ENCODE data around the gene PRRC2B. TPM values are rescaled to one million over a fixed set of nuclear protein-coding genes. Genes with fewer than 3 reads are reported as not detected.
"Not testable (repeated sequence)": the region's sequence is repeated elsewhere in the genome, so short reads cannot be mapped to it uniquely, and the experiment has no call there.

PRRC2B gene
- polyA plus RNA-seq, 1 donor, result 132 TPM

DNA sequence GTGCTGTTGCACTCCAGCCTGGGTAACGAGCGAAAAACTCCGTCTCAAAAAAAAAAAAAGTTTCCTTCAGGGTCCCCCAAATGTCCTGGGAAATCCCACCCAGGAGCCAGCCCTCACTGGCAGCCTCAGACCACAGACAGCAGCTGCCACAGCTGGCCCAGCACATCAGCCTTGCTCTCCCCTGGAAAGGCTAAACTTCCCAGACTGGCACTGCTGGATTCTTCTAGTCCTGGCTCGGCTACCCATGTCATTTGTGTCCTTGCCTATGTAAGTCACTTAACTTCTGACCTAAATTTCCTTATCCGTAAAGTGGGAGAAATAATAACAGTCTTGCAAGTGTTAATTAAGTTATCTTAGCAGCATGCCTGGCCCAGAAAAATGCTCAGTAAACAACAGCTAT, 8.6 kb upstream of the PRRC2B start:
- no peak overlapping the region for H3K27ac ChIP-seq (ENCODE audit: low read length)
- WGBS (ENCODE audit: insufficient coverage, low lambda C conversion rate), result no CpG with 5 or more reads among the region's 5 CpGs

DNA sequence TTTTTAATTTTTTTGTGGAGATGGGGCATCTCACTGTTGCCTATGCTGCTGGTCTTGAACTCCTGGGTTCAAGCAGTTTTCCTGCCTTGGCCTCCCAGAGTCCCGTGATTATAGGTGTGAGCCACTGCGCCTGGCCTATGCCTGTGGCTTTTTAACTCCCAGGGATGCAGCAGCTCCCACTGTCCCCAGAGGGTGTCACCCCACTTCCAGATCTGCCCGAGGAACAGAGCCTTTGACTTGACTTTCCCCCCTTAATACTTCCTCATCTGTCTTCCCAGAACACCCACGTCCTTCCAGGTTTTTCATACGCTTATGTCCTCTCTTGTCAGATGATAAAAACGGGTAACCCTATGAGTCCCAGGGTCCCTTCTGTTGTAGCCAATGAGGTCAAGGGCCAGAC, 7.6 kb upstream of the PRRC2B start:
- Histone ChIP-seq H3K9me3 (ENCODE audit: control insufficient read depth, low read depth, low read length) (no peaks in the 10 kb centered on the region), H3K36me3 (ENCODE audit: control insufficient read depth, insufficient read depth, low read length) (no peaks in the 10 kb centered on the region), H3K27ac (ENCODE audit: low read length) (no peak overlapping the region), H3K4me3 (ENCODE audit: low read length) (no peak overlapping the region), H3K27me3 (ENCODE audit: control insufficient read depth, insufficient read depth, low read length) (no peaks in the 10 kb centered on the region), H3K4me1 (ENCODE audit: control insufficient read depth, insufficient read depth, low read length) (peaks cover 6% of the 10 kb centered on the region)
- DNase-seq, result no peak
- WGBS (ENCODE audit: insufficient coverage, low lambda C conversion rate), result no CpG with 5 or more reads among the region's 6 CpGs

More for the DNA sequence above, 8.6 kb upstream of the PRRC2B start:
- no peaks in the 10 kb centered on the region for H3K36me3 ChIP-seq (ENCODE audit: control insufficient read depth, insufficient read depth, low read length)
- no peaks in the 10 kb centered on the region for H3K9me3 ChIP-seq (ENCODE audit: control insufficient read depth, low read depth, low read length)
- peaks cover 4% of the 10 kb centered on the region for H3K4me1 ChIP-seq (ENCODE audit: control insufficient read depth, insufficient read depth, low read length)
- no peak for DNase-seq
- H3K4me3 ChIP-seq (ENCODE audit: low read length), result no peak overlapping the region
- no peaks in the 10 kb centered on the region for H3K27me3 ChIP-seq (ENCODE audit: control insufficient read depth, insufficient read depth, low read length)

DNA sequence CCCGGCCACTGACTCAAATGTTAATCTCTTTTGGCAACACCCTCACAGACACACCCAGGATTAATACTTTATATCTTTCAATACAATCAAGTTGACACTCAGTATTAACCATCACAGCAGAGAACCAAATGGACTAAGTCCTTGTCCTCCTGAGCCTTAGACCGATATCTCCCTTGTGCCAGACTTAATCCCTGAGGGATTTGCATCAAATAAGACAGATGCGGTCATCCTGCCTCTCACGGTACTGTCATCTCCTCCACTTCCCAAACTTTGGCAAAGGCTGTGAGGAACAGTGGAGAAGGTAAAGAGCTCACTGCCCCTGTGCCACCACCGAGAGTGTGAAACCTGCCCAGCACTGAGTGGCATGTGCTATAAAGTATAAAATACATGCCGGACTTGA, 6.5 kb upstream of the PRRC2B start:
- no peaks in the 10 kb centered on the region for H3K27me3 ChIP-seq (ENCODE audit: control insufficient read depth, insufficient read depth, low read length)
- WGBS (ENCODE audit: insufficient coverage, low lambda C conversion rate), result 44% methylated on average over 2 of the region's 6 CpGs

DNA sequence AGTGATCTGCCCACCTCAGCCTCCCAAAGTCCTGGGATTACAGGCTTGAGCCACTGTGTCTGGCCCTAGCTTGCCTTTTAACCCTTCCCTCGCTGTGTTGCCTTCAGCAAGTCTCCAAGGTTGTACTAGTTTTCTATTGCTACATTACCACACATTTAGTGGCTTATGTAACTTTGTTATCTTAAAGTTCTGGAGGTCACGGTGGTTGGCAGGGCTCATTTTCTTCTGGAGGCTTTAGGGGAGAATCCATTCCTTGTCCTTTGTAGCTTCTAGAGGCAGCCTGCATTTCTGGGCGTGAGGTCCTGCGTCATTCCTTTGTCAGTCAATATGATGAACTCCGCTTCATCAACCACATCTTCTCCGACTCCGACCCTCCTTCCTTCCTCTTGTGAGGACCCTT, 2.9 kb upstream of the PRRC2B start:
- Histone ChIP-seq H3K27me3 (ENCODE audit: control insufficient read depth, insufficient read depth, low read length) (no peaks in the 10 kb centered on the region), H3K9me3 (ENCODE audit: control insufficient read depth, low read depth, low read length) (no peaks in the 10 kb centered on the region), H3K4me3 (ENCODE audit: low read length) (no peak overlapping the region), H3K27ac (ENCODE audit: low read length) (no peak overlapping the region), H3K36me3 (ENCODE audit: control insufficient read depth, insufficient read depth, low read length) (no peaks in the 10 kb centered on the region), H3K4me1 (ENCODE audit: control insufficient read depth, insufficient read depth, low read length) (peaks cover 8% of the 10 kb centered on the region)
- peak in 1 of 2 donors; percentile 36 for DNase-seq
- WGBS (ENCODE audit: insufficient coverage, low lambda C conversion rate), result 95% methylated on average over 4 of the region's 7 CpGs

More for the DNA sequence above, 6.5 kb upstream of the PRRC2B start:
- no peaks in the 10 kb centered on the region for H3K36me3 ChIP-seq (ENCODE audit: control insufficient read depth, insufficient read depth, low read length)
- peaks cover 7% of the 10 kb centered on the region for H3K4me1 ChIP-seq (ENCODE audit: control insufficient read depth, insufficient read depth, low read length)
- DNase-seq, result no peak
- no peak overlapping the region for H3K4me3 ChIP-seq (ENCODE audit: low read length)
- H3K27ac ChIP-seq (ENCODE audit: low read length), result no peak overlapping the region
- no peaks in the 10 kb centered on the region for H3K9me3 ChIP-seq (ENCODE audit: control insufficient read depth, low read depth, low read length)

DNA sequence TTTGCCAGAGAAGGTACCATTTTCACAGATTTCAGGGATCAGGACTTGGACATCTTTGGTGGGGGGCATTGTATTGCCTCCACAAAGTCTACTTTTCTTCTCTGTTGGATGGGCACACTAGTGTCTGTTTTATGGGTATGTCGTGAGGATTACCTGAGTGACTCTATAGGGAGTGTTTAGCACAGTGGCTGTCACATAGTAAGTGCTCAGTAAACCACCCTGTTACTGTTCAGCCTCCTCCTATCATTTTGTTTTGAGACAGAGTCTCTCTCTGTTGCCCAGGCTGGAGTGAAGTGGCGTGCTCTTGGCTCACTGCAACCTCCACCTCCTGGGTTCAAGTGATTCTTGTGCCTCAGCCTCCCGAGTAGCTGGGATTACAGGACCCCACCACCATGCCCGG, 2.4 kb upstream of the PRRC2B start:
- Histone ChIP-seq H3K27me3 (ENCODE audit: control insufficient read depth, insufficient read depth, low read length) (no peaks in the 10 kb centered on the region), H3K27ac (ENCODE audit: low read length) (no peak overlapping the region), H3K9me3 (ENCODE audit: control insufficient read depth, low read depth, low read length) (no peaks in the 10 kb centered on the region), H3K36me3 (ENCODE audit: control insufficient read depth, insufficient read depth, low read length) (no peaks in the 10 kb centered on the region), H3K4me1 (ENCODE audit: control insufficient read depth, insufficient read depth, low read length) (peaks cover 10% of the 10 kb centered on the region), H3K4me3 (ENCODE audit: low read length) (no peak overlapping the region)
- no CpG with 5 or more reads among the region's 4 CpGs for WGBS (ENCODE audit: insufficient coverage, low lambda C conversion rate)
- no peak for DNase-seq

DNA sequence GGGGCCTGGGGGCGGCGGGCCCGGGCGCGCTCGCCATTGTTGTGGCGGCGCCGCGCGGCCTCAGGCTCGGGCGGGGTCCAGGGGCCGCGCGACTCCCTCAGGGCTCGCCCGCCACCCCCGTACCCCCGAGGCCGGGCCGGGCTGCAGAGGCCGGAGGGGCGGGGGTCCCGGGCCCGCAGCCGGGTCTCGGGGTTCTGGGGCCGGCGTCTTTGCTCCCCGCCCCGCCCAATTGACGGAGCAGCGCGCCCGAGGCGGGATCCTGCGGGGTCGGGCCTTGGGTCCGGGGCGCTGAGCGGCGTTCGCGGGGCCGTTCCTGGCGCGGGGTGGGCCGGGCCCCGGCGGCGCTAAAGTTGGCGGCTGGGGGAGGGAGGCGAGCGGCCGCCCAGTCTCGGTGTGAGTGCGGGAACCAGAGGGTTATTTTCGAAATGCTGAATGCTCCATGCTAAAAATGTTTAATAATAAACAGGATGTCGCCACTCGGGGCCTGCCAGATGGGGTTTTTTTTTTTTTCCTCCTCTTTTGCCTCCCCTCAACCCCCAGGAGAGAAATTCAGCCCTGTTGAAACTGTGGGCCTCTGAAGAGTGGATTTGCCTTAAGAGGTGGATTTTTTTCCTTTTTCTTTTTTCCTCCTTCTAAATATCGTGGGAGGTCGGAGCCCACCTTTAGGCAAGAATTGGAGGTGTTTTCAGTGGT, 724 bp downstream of the PRRC2B start:
- no CpG with 5 or more reads among the region's 63 CpGs for WGBS (ENCODE audit: insufficient coverage, low lambda C conversion rate)
- H3K4me1 ChIP-seq (ENCODE audit: control insufficient read depth, insufficient read depth, low read length), result peaks cover 26% of the 10 kb centered on the region
- DNase-seq, result peak in 1 of 2 donors; percentile 77

DNA sequence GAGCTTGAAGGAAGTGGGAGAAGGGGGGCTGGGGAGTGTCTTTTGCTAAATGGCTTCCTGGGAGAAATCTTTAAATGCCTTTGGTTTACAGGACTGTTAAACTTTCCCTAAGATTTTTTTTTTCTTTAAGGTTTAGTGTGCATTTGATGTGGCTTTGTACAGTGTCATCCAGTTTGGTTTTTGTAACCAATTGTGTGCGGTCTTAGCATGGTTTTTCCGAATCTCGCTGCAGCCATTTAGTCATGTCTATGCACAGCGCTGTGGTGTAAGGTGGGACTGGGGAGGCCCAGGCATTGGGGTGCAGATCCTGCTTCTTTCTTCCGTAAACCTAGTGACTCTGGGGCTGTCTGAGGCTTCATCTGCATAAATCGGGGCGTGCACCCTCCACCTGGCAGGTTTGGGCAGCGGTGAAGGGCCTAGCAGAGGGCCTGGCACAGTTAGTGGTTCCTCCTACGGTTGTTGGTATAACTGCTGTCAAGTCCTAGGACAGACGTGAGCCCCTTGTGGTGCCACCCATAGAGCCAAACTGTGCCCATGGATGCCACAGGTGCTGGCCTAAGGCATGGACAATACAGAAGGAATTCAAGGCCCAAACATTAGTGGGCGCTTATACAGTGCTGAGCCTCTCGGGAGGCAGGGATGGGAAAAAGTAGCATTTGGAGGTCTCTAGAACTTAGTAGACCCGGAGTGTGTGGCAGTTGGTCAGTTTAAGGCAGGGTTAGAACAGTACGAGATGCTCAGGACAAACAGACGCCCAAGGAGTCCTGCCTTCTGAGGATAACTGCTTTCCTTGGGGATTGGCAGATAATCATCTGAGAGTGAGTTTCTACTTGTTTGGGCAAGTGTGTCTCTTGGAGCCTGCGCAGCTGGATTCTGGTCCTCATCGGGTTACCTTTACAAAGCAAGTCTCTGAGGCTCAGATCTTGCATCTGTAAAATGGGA, 1.5 kb downstream of the PRRC2B start:
- no peaks in the 10 kb centered on the region for H3K9me3 ChIP-seq (ENCODE audit: control insufficient read depth, low read depth, low read length)
- DNase-seq, result peak in 1 of 2 donors; percentile 66
- H3K4me3 ChIP-seq (ENCODE audit: low read length), result peak overlapping the region; percentile 55
- no CpG with 5 or more reads among the region's 17 CpGs for WGBS (ENCODE audit: insufficient coverage, low lambda C conversion rate)
- H3K27me3 ChIP-seq (ENCODE audit: control insufficient read depth, insufficient read depth, low read length), result no peaks in the 10 kb centered on the region
- H3K36me3 ChIP-seq (ENCODE audit: control insufficient read depth, insufficient read depth, low read length), result peaks cover 10% of the 10 kb centered on the region
- peak overlapping the region; percentile 87 for H3K27ac ChIP-seq (ENCODE audit: low read length)
- peaks cover 26% of the 10 kb centered on the region for H3K4me1 ChIP-seq (ENCODE audit: control insufficient read depth, insufficient read depth, low read length)

More for the DNA sequence above, 724 bp downstream of the PRRC2B start:
- no peaks in the 10 kb centered on the region for H3K9me3 ChIP-seq (ENCODE audit: control insufficient read depth, low read depth, low read length)
- H3K27me3 ChIP-seq (ENCODE audit: control insufficient read depth, insufficient read depth, low read length), result no peaks in the 10 kb centered on the region
- peak overlapping the region; percentile 87 for H3K27ac ChIP-seq (ENCODE audit: low read length)
- H3K4me3 ChIP-seq (ENCODE audit: low read length), result peak overlapping the region; percentile 55
- H3K36me3 ChIP-seq (ENCODE audit: control insufficient read depth, insufficient read depth, low read length), result peaks cover 7% of the 10 kb centered on the region

DNA sequence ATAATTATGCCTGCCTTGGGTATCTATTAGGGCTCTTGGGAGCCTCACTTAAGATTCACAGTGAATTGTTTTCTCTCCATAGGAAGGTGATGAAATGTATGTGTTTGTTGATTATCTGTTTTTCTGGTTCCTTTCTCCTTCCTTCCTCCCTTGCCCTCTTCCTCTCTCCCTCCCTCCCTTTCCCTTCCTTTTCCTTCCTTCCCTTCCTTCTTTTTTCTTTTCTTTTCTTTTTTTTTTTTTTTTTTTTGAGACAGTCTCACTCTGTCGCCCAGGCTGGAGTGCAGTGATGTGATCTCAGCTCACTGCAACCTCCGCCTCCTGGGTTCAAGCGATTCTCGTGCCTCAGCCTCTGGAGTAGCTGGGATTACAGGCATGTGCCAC, 2.2 kb downstream of the PRRC2B start:
- H3K36me3 ChIP-seq (ENCODE audit: control insufficient read depth, insufficient read depth, low read length), result peaks cover 12% of the 10 kb centered on the region
- not testable (repeated sequence) for DNase-seq; H3K9me3 ChIP-seq (ENCODE audit: control insufficient read depth, low read depth, low read length); H3K27me3 ChIP-seq (ENCODE audit: control insufficient read depth, insufficient read depth, low read length)
- H3K27ac ChIP-seq (ENCODE audit: low read length), result peak overlapping the region; percentile 87
- whole genome bisulfite sequencing (ENCODE audit: insufficient coverage, low lambda C conversion rate), result no CpG with 5 or more reads among the region's 4 CpGs
- H3K4me3 ChIP-seq (ENCODE audit: low read length), result peak overlapping the region; percentile 55
- H3K4me1 ChIP-seq (ENCODE audit: control insufficient read depth, insufficient read depth, low read length), result peaks cover 26% of the 10 kb centered on the region

DNA sequence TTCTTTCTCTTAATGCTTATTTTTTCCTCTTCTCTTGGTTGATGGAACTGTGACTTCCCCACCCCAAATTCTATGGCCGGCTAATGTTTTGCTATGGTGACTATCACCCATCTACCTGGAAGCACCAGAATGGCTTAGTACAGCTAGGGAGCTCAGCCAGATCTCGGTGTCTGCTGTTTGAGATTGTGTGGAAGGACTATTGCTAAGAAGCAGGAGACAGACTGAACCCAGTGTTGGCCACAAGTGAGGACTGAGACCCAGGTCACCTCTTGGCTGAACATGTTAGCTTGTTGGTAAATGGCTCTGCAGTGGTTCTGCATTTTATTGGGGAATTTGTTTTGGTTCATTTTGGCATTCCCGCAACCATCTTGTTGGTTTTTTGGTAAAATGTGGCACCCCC, 2.7 kb downstream of the PRRC2B start:
- Histone ChIP-seq H3K4me1 (ENCODE audit: control insufficient read depth, insufficient read depth, low read length) (peaks cover 23% of the 10 kb centered on the region), H3K36me3 (ENCODE audit: control insufficient read depth, insufficient read depth, low read length) (peaks cover 12% of the 10 kb centered on the region), H3K27ac (ENCODE audit: low read length) (peak overlapping the region; percentile 30), H3K27me3 (ENCODE audit: control insufficient read depth, insufficient read depth, low read length) (no peaks in the 10 kb centered on the region), H3K9me3 (ENCODE audit: control insufficient read depth, low read depth, low read length) (no peaks in the 10 kb centered on the region), H3K4me3 (ENCODE audit: low read length) (peak overlapping the region; percentile 7)
- DNase-seq, result no peak
- no CpG with 5 or more reads among the region's 3 CpGs for WGBS (ENCODE audit: insufficient coverage, low lambda C conversion rate)

DNA sequence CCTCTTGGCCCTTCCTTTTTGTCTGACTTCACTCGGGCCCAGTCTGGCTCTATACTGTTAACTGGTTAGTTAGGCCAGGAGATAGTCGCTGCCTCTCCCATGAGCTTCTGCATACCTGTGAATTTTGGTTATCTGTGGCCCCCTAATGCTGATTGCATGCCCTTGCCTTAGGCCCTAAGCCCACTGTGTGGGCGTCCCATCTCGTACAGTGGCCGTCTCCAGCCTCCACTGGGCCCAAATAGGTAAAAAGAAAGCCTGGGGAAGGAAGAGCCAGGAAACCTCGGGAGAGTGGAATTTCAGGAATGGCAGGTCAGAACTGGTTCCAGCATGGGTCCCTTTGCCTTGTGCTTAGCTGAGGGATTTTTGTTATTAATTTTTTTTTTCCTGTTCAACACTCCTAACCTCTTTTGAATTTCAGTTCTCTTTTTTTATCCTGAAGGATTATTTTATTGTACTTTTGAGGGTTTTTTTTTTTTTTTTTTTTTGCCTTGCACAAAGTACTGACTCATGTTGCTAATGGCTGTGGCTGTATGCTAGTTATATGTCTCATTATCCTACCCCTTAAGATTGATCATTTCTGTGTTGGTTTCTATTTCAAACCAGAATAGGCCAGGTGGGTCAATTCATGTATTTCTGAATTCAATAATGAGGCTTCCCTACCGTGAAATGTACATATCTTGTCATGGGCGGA, 3.4 kb downstream of the PRRC2B start:
- Histone ChIP-seq H3K4me1 (ENCODE audit: control insufficient read depth, insufficient read depth, low read length) (peaks cover 25% of the 10 kb centered on the region), H3K27ac (ENCODE audit: low read length) (peak overlapping the region; percentile 17), H3K27me3 (ENCODE audit: control insufficient read depth, insufficient read depth, low read length) (no peaks in the 10 kb centered on the region), H3K36me3 (ENCODE audit: control insufficient read depth, insufficient read depth, low read length) (peaks cover 12% of the 10 kb centered on the region), H3K4me3 (ENCODE audit: low read length) (peak overlapping the region; percentile 8), H3K9me3 (ENCODE audit: control insufficient read depth, low read depth, low read length) (no peaks in the 10 kb centered on the region)
- DNase-seq, result peak in 1 of 2 donors; percentile 51
- 0% methylated on average over 1 of the region's 8 CpGs for WGBS (ENCODE audit: insufficient coverage, low lambda C conversion rate)
